SK-N-MC (cell line): ENCODE results near the gene CHST15.

Experiments
- EZH2 ChIP-seq: fragments of 200-600 bp; sonication (generic); IDR thresholded peaks from one replicate; pipeline ENCODE4 v1.6.1; 2017; ENCODE audit warnings: antibody characterized with exemption
- POLR2AphosphoS5 ChIP-seq: IDR thresholded peaks from 2 replicates; pipeline ENCODE4 v1.6.1; 2012; ENCODE audit warnings: mild to moderate bottlenecking, low read depth, low read length, borderline replicate concordance

GRCh38 chr10:124124123-124124768 lies 30.8 kb upstream of the CHST15 start:
- TF ChIP-seq EZH2: no peak
- no peak for TF ChIP-seq POLR2AphosphoS5
